ENCODE measurements around the gene NUMBL.
"Not testable (repeated sequence)": the region's sequence is repeated elsewhere in the genome, so short reads cannot be mapped to it uniquely, and the experiment has no call there.

NUMBL gene

DNA sequence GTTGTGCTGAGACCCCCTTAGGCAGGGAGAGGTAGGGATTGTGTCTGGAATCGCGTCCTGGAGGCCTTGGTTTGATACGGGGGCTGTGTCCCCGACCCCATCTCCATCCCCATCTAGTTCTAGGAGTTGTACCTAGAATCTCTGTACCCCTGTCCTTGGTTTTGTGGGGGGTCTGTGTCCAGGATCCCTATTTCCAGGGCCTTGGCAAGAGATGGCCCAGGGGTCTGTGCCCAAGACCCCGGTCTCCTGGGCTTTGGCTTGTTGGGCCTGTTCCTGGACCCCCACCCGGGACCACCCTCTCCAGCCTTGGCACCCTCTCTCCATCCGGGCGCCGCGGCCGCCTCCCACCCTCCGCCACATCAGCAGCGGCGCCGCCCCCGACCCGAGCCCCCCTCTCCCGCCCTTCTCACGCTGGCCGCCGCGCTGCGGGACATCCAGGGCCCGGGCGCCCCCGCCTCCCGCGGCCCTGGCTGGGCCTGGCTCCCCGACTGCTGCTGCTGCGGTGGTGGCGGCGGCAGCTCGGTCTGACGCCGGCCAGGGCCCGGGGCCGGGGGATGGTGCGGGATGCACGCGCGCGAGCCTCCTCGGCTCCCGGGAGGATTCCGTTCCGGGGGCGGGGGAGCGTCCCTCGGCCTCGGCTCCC lies at the start of gene NUMBL:
TSS of gene NUMBL (minus strand) at position 602 of the 643 bp plus-strand sequence. CDS start at position 434, 168 bp downstream.
- H3K4me3 ChIP-seq (ENCODE audit: insufficient read length, low read depth): peak within 1 kb of the TSS; percentile 66
- TF ChIP-seq ZNF274 (IDR thresholded peaks at IDR 0.05; ENCODE audit: low read depth, low read length): no peak
- TF ChIP-seq SUZ12 (IDR thresholded peaks at IDR 0.05; ENCODE audit: extremely low read depth, insufficient read depth, insufficient read length): no peak
- TF ChIP-seq YY1 (IDR thresholded peaks at IDR 0.05; ENCODE audit: insufficient read depth, insufficient read length): no peak
- H3K9ac ChIP-seq (ENCODE audit: insufficient read length, low read depth): peak within 1 kb of the TSS; percentile 87
- peaks cover 39% of the 10 kb centered on the region for H3K36me3 ChIP-seq (ENCODE audit: insufficient read depth, insufficient read length, low read length)
- no peak for DNase-seq (ENCODE audit: low read depth, low spot score)
- H3K27me3 ChIP-seq (ENCODE audit: insufficient read depth, insufficient read length): no peaks in the 10 kb centered on the region
- peaks cover 21% of the 10 kb centered on the region for H3K4me1 ChIP-seq (ENCODE audit: insufficient read depth, insufficient read length)
- H3K9me3 ChIP-seq (ENCODE audit: insufficient read depth, low read length): no peaks in the 10 kb centered on the region

- no peak overlapping the region for H3K4me3 ChIP-seq (ENCODE audit: insufficient read length, low read depth)
- no peak for DNase-seq (ENCODE audit: low read depth, low spot score)
- TF ChIP-seq ZNF274 (IDR thresholded peaks at IDR 0.05; ENCODE audit: low read depth, low read length): no peak
- TF ChIP-seq YY1 (IDR thresholded peaks at IDR 0.05; ENCODE audit: insufficient read depth, insufficient read length): no peak
- no peak for TF ChIP-seq SUZ12 (IDR thresholded peaks at IDR 0.05; ENCODE audit: extremely low read depth, insufficient read depth, insufficient read length)
- H3K36me3 ChIP-seq (ENCODE audit: insufficient read depth, insufficient read length, low read length): peaks cover 51% of the 10 kb centered on the region
- peaks cover 14% of the 10 kb centered on the region for H3K4me1 ChIP-seq (ENCODE audit: insufficient read depth, insufficient read length)
- H3K9ac ChIP-seq (ENCODE audit: insufficient read length, low read depth): no peak overlapping the region
- no peaks in the 10 kb centered on the region for H3K27me3 ChIP-seq (ENCODE audit: insufficient read depth, insufficient read length)
- no peaks in the 10 kb centered on the region for H3K9me3 ChIP-seq (ENCODE audit: insufficient read depth, low read length)
Observed at GRCh38 chr19:40739030-40739839, 48.8 kb upstream of the NUMBL start.

GRCh38 chr19:40737102-40737644 lies 46.7 kb upstream of the NUMBL start:
- Histone ChIP-seq H3K9me3 (ENCODE audit: insufficient read depth, low read length) (no peaks in the 10 kb centered on the region), H3K9ac (ENCODE audit: insufficient read length, low read depth) (no peak overlapping the region), H3K4me1 (ENCODE audit: insufficient read depth, insufficient read length) (peaks cover 7% of the 10 kb centered on the region), H3K4me3 (ENCODE audit: insufficient read length, low read depth) (no peak overlapping the region), H3K36me3 (ENCODE audit: insufficient read depth, insufficient read length, low read length) (peaks cover 48% of the 10 kb centered on the region), H3K27me3 (ENCODE audit: insufficient read depth, insufficient read length) (no peaks in the 10 kb centered on the region)
- TF ChIP-seq YY1 (IDR thresholded peaks at IDR 0.05; ENCODE audit: insufficient read depth, insufficient read length) (no peak), SUZ12 (IDR thresholded peaks at IDR 0.05; ENCODE audit: extremely low read depth, insufficient read depth, insufficient read length) (no peak), ZNF274 (IDR thresholded peaks at IDR 0.05; ENCODE audit: low read depth, low read length) (no peak)
- DNase-seq (ENCODE audit: low read depth, low spot score): no peak

- no peak overlapping the region for H3K9ac ChIP-seq (ENCODE audit: insufficient read length, low read depth)
- H3K36me3 ChIP-seq (ENCODE audit: insufficient read depth, insufficient read length, low read length): peaks cover 44% of the 10 kb centered on the region
- no peak for DNase-seq (ENCODE audit: low read depth, low spot score)
- TF ChIP-seq SUZ12 (IDR thresholded peaks at IDR 0.05; ENCODE audit: extremely low read depth, insufficient read depth, insufficient read length) (no peak), YY1 (IDR thresholded peaks at IDR 0.05; ENCODE audit: insufficient read depth, insufficient read length) (no peak), ZNF274 (IDR thresholded peaks at IDR 0.05; ENCODE audit: low read depth, low read length) (no peak)
- H3K4me3 ChIP-seq (ENCODE audit: insufficient read length, low read depth): no peak overlapping the region
- no peaks in the 10 kb centered on the region for H3K9me3 ChIP-seq (ENCODE audit: insufficient read depth, low read length)
- H3K27me3 ChIP-seq (ENCODE audit: insufficient read depth, insufficient read length): no peaks in the 10 kb centered on the region
- peaks cover 4% of the 10 kb centered on the region for H3K4me1 ChIP-seq (ENCODE audit: insufficient read depth, insufficient read length)
Observed at GRCh38 chr19:40736661-40737060, 46.2 kb upstream of the NUMBL start.

DNA sequence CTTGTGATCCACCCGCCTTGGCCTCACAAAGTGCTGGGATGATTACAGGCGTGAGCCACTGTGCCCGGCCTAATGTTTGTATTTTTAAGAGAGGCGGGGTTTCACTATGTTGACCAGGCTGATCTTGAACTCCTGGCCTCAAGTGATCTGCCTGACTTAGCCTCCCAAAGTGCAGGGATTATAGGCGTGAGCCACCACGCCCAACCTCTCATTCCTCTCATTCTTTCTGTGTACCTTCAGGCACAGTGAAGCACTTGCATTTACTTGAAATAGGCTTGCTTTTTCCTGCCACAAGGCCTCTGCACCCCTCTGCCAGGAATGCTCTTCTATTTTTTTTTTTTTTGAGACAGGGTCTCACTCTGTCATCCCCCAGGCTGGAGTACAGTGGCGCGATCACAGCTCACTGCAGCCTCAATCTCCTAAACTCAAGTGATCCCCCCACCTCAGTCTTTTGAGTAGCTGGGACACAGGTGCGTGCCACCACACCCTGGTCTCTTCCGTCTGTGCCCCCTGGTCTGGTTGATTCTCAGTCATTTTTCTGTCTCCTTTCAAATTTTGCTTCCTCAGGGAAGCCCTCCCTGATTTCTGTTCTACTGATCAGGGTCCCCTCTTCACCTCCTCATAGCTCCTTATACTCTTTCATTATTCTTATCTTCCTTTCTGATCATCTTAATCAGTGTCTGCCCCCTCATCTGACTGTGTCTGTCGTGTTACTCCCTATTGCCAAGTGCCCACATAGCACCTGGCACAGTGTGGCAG lies 44.7 kb upstream of the NUMBL start:
- no peaks in the 10 kb centered on the region for H3K9me3 ChIP-seq (ENCODE audit: insufficient read depth, low read length)
- H3K27me3 ChIP-seq (ENCODE audit: insufficient read depth, insufficient read length): no peaks in the 10 kb centered on the region
- no peak for DNase-seq (ENCODE audit: low read depth, low spot score)
- H3K9ac ChIP-seq (ENCODE audit: insufficient read length, low read depth): no peak overlapping the region
- H3K4me1 ChIP-seq (ENCODE audit: insufficient read depth, insufficient read length): no peaks in the 10 kb centered on the region
- TF ChIP-seq SUZ12 (IDR thresholded peaks at IDR 0.05; ENCODE audit: extremely low read depth, insufficient read depth, insufficient read length): no peak
- no peak for TF ChIP-seq ZNF274 (IDR thresholded peaks at IDR 0.05; ENCODE audit: low read depth, low read length)
- no peak for TF ChIP-seq YY1 (IDR thresholded peaks at IDR 0.05; ENCODE audit: insufficient read depth, insufficient read length)
- H3K4me3 ChIP-seq (ENCODE audit: insufficient read length, low read depth): no peak overlapping the region
- peaks cover 54% of the 10 kb centered on the region for H3K36me3 ChIP-seq (ENCODE audit: insufficient read depth, insufficient read length, low read length)

GRCh38 chr19:40733149-40733548 lies 42.7 kb upstream of the NUMBL start:
- no peak overlapping the region for H3K4me3 ChIP-seq (ENCODE audit: insufficient read length, low read depth)
- no peaks in the 10 kb centered on the region for H3K4me1 ChIP-seq (ENCODE audit: insufficient read depth, insufficient read length)
- H3K27me3 ChIP-seq (ENCODE audit: insufficient read depth, insufficient read length): no peaks in the 10 kb centered on the region
- TF ChIP-seq YY1 (IDR thresholded peaks at IDR 0.05; ENCODE audit: insufficient read depth, insufficient read length) (no peak), ZNF274 (IDR thresholded peaks at IDR 0.05; ENCODE audit: low read depth, low read length) (no peak), SUZ12 (IDR thresholded peaks at IDR 0.05; ENCODE audit: extremely low read depth, insufficient read depth, insufficient read length) (no peak)
- DNase-seq (ENCODE audit: low read depth, low spot score): no peak
- no peaks in the 10 kb centered on the region for H3K9me3 ChIP-seq (ENCODE audit: insufficient read depth, low read length)
- no peak overlapping the region for H3K9ac ChIP-seq (ENCODE audit: insufficient read length, low read depth)
- H3K36me3 ChIP-seq (ENCODE audit: insufficient read depth, insufficient read length, low read length): peaks cover 54% of the 10 kb centered on the region

DNA sequence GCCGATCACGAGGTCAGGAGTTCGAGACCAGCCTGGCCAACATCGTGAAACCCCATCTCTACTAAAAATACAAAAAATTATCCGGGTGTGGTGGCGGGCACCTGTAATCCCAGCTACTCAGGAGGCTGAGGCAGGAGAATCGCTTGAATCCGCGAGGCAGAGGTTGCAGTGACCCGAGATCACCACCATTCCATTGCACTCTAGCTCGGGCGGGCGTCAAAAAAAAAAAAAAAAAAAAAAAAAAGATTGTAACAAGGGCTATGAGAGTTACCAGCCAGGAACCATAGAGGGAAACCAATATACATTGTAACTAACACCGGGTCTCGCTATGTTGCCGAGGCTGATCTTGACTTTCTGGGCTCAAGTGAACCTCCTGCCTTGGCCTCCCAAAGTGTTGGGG lies 41.9 kb upstream of the NUMBL start:
- not testable (repeated sequence) for H3K4me1 ChIP-seq (ENCODE audit: insufficient read depth, insufficient read length); H3K27me3 ChIP-seq (ENCODE audit: insufficient read depth, insufficient read length); H3K4me3 ChIP-seq (ENCODE audit: insufficient read length, low read depth); H3K9ac ChIP-seq (ENCODE audit: insufficient read length, low read depth); DNase-seq (ENCODE audit: low read depth, low spot score); H3K9me3 ChIP-seq (ENCODE audit: insufficient read depth, low read length)
- peaks cover 58% of the 10 kb centered on the region for H3K36me3 ChIP-seq (ENCODE audit: insufficient read depth, insufficient read length, low read length)

GRCh38 chr19:40730065-40730464 lies 39.6 kb upstream of the NUMBL start:
- not testable (repeated sequence) for DNase-seq (ENCODE audit: low read depth, low spot score); H3K4me3 ChIP-seq (ENCODE audit: insufficient read length, low read depth); H3K9ac ChIP-seq (ENCODE audit: insufficient read length, low read depth); H3K4me1 ChIP-seq (ENCODE audit: insufficient read depth, insufficient read length); H3K27me3 ChIP-seq (ENCODE audit: insufficient read depth, insufficient read length); H3K9me3 ChIP-seq (ENCODE audit: insufficient read depth, low read length)
- H3K36me3 ChIP-seq (ENCODE audit: insufficient read depth, insufficient read length, low read length): peaks cover 58% of the 10 kb centered on the region

All from NT2/D1 (cell line).